Measurements from ENCODE around the gene CAMK2A.

DNA sequence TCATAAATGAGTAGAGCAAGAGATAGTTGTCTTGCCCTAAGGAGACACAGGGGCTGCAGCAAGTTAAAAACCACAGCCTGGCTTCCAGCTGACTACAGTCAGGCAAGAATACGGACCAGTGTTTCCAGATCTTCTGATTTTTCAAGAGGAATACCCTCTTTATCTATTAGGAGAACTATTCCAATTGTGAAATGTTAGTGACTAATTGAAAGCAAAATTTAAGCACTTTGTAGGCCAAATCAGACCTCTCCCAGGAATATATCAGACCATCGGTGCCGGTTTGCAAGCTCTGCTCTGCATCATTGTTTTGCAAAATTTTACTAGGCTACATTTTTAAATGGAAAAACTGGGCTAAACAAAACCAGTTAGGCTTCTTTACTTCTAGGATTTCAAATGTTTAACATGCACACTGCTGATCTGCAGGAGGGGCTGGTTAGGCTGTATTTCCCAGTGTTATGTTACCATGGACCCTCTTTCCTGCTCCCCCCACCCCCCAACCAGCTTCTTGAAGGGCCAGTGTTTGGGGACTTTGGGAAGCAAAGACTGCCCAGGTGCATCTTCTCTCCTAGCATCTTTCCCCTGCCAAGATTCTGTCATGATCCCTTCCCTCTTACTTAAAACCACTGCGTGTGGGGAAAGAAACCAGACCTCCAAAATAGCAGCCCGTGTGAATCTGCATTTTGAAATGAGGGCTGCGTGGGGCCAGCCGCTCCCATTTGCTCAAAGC is 14.2 kb upstream of the CAMK2A start:
- TF ChIP-seq, protein P1, sequence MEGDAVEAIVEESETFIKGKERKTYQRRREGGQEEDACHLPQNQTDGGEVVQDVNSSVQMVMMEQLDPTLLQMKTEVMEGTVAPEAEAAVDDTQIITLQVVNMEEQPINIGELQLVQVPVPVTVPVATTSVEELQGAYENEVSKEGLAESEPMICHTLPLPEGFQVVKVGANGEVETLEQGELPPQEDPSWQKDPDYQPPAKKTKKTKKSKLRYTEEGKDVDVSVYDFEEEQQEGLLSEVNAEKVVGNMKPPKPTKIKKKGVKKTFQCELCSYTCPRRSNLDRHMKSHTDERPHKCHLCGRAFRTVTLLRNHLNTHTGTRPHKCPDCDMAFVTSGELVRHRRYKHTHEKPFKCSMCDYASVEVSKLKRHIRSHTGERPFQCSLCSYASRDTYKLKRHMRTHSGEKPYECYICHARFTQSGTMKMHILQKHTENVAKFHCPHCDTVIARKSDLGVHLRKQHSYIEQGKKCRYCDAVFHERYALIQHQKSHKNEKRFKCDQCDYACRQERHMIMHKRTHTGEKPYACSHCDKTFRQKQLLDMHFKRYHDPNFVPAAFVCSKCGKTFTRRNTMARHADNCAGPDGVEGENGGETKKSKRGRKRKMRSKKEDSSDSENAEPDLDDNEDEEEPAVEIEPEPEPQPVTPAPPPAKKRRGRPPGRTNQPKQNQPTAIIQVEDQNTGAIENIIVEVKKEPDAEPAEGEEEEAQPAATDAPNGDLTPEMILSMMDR (conservative IDR thresholded peaks at IDR 0.05), result no peak
- no peak for TF ChIP-seq EZH2 (IDR thresholded peaks at IDR 0.05; ENCODE audit: low read depth)
